Esophagus muscularis mucosa (tissue), 4 donors: Measurements from ENCODE around the gene NPHP4. TPM values are rescaled to one million over a fixed set of nuclear protein-coding genes. Genes with fewer than 3 reads are reported as not detected.

Source experiments
- DNase-seq: peaks from one replicate; pipeline ENCODE4 v3.0.0-alpha.2; 2017; ENCODE audit errors: extremely low spot score
- H3K27ac ChIP-seq, 4 donors: fragments of 200-600 bp; sonication (generic); replicated peaks in 1 of 4; 1 replicate in 3 of 4; 2 replicates in 1 of 4; pipeline ENCODE4 v1.5.1; 2016 to 2019; ENCODE audit warnings: mild to moderate bottlenecking in 1 of 4
- H3K27me3 ChIP-seq, 4 donors: fragments of 200-600 bp; sonication (generic); one replicate each; pipeline versions ENCODE4 v1.5.1 to v1.6.0; 2016 to 2019
- H3K36me3 ChIP-seq, 4 donors: fragments of 200-600 bp; sonication (generic); one replicate each; pipeline ENCODE4 v1.5.1; 2016 to 2019
- H3K4me1 ChIP-seq, 4 donors: fragments of 200-600 bp; sonication (generic); one replicate each; pipeline ENCODE4 v1.5.1; 2016 to 2019
- H3K4me3 ChIP-seq, 4 donors: fragments of 200-600 bp; sonication (generic); 1 replicate in 2 of 4; 2 replicates in 2 of 4; pipeline ENCODE4 v1.5.1; 2016 to 2019; ENCODE audit warnings: mild to moderate bottlenecking in 4 of 4, moderate library complexity in 1 of 4
- H3K9me3 ChIP-seq, 4 donors: fragments of 200-600 bp; sonication (generic); 1 replicate in 3 of 4; 2 replicates in 1 of 4; pipeline ENCODE4 v1.5.1; 2016 to 2019
- EP300 ChIP-seq: sonication (generic); formaldehyde crosslinking; IDR thresholded peaks from one replicate; pipeline ENCODE4 v1.6.1; 2017; ENCODE audit warnings: antibody characterized with exemption
- POLR2A ChIP-seq: fragments of 450-650 bp; IDR thresholded peaks from one replicate; pipeline ENCODE4 v1.6.1; 2017; ENCODE audit warnings: antibody characterized with exemption, moderate library complexity, mild to moderate bottlenecking, low read depth
- POLR2AphosphoS5 ChIP-seq, 2 donors: sonication (generic); formaldehyde crosslinking; IDR thresholded peaks; one replicate each; pipeline ENCODE4 v1.6.1; 2017; ENCODE audit warnings: antibody characterized with exemption in 2 of 2
- WGBS: methylation state at CpG from one replicate; pipeline ENCODE4 v1.1.5; 2018; 5-methylcytosine and 5-hydroxymethylcytosine counted together
- intact Hi-C: fragments of 100-400 bp; cut with DNase I; formaldehyde crosslinking; loops from one replicate; pipeline ENCODE4 v1.15.1; 2023
- total RNA-seq, 4 donors: library from RNA; depleted of rRNA; stranded (reverse); fragments of >200 nt; gene quantifications; one replicate each; pipeline versions ENCODE4 v1.1.0 to v1.2.1, GENCODE V29; 2016
- TF ChIP-seq, protein P1 (sequence below), 3 experiments: fragments of 200-600 bp in 2 of 3; fragments of 450-650 bp in 1 of 3; sonication (generic) in 2 of 3; IDR thresholded peaks; one replicate each; pipeline ENCODE4 v1.5.1; 2017 to 2019; ENCODE audit warnings: antibody characterized with exemption in 3 of 3, mild to moderate bottlenecking in 2 of 3, moderate library complexity in 1 of 3

The NPHP4 gene
- total RNA-seq, 4 donors from 2014 or later = 6.5 to 9.1 (median 8.0) TPM

DNA sequence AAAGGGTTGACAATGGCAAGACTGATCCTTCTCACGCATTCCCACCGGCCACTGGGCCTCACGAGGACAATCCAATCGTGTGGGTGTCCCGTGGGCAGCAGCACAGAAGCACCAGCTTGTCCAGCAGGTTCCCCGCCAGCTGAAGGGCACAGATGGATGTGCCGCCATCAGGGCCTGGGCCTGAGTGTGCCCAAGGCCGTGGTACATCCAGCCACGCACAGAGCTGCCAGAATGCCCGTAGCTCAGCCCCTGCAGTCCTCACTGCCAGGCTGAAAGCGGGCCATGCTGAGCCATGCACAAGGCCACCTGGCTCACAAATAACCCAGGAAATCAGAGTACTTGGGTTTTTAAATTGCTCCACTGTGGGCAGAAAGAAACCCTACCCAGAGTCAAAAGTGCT lies 7.0 kb downstream of the NPHP4 start:
- no peaks in the 10 kb centered on the region for H3K27me3 ChIP-seq
- H3K4me3 ChIP-seq = no peak overlapping the region
- peaks cover 0 to 26% (median 17%) of the 10 kb centered on the region in 4 donors for H3K36me3 ChIP-seq
- intact Hi-C loops = no loop called here
- no peak for TF ChIP-seq EP300
- TF ChIP-seq POLR2A = no peak
- no peak for TF ChIP-seq POLR2AphosphoS5 (IDR thresholded peaks at IDR 0.05)
- TF ChIP-seq, protein P1, sequence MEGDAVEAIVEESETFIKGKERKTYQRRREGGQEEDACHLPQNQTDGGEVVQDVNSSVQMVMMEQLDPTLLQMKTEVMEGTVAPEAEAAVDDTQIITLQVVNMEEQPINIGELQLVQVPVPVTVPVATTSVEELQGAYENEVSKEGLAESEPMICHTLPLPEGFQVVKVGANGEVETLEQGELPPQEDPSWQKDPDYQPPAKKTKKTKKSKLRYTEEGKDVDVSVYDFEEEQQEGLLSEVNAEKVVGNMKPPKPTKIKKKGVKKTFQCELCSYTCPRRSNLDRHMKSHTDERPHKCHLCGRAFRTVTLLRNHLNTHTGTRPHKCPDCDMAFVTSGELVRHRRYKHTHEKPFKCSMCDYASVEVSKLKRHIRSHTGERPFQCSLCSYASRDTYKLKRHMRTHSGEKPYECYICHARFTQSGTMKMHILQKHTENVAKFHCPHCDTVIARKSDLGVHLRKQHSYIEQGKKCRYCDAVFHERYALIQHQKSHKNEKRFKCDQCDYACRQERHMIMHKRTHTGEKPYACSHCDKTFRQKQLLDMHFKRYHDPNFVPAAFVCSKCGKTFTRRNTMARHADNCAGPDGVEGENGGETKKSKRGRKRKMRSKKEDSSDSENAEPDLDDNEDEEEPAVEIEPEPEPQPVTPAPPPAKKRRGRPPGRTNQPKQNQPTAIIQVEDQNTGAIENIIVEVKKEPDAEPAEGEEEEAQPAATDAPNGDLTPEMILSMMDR (IDR thresholded peaks at IDR 0.05) = no peak
- no peak for DNase-seq
- no peaks in the 10 kb centered on the region for H3K9me3 ChIP-seq
- H3K4me1 ChIP-seq = peaks cover 0 to 9% (median 2%) of the 10 kb centered on the region in 4 donors
- H3K27ac ChIP-seq = no peak overlapping the region
- WGBS = 90% methylated on average over 9 of the region's 11 CpGs

DNA sequence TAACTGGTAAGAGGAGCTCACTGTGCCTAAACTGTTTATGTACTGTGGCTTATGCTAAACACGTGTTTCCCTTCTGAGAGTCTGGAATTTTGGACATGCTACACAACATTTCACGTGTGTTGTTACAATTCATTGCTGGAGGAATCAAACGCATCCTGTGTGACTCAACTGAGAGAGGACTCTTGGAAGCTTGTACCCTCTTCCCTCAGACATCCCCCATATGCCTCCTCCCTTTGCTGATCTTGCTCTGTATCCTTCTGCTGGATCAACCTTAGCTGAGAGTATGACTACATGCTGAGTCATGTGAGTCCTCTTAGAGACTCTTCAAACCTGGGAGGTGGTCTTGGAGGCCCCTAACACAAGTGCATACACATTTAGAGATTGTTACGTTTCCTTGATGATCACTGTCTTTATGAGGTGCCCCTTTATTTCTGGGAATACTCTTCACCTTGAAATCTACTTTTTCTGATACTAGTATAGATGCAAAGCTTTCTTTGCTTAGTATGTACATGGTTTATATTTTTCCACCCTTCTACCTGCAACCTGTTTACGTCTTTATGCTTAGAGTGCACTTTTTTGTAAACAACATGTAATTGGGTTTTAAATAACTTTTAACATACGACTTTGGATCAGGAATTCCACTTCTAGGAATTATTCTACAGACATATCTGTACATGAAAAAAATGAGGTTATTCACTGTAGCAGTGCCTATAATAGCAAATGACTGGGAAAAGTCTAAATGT lies 8.7 kb downstream of the NPHP4 start:
- WGBS = 88% methylated on average over 6 of the region's 6 CpGs
- peaks cover 0 to 32% (median 18%) of the 10 kb centered on the region in 4 donors for H3K36me3 ChIP-seq
- H3K27me3 ChIP-seq = no peaks in the 10 kb centered on the region
- DNase-seq = no peak
- no peak overlapping the region for H3K27ac ChIP-seq
- intact Hi-C loops = no loop called here
- no peaks in the 10 kb centered on the region for H3K9me3 ChIP-seq
- TF ChIP-seq POLR2AphosphoS5 (IDR thresholded peaks at IDR 0.05) (no peak), POLR2A (no peak), EP300 (no peak)
- TF ChIP-seq, protein P1 (IDR thresholded peaks at IDR 0.05) = no peak
- peaks cover 0 to 4% (median 0%) of the 10 kb centered on the region in 4 donors for H3K4me1 ChIP-seq
- no peak overlapping the region for H3K4me3 ChIP-seq

DNA sequence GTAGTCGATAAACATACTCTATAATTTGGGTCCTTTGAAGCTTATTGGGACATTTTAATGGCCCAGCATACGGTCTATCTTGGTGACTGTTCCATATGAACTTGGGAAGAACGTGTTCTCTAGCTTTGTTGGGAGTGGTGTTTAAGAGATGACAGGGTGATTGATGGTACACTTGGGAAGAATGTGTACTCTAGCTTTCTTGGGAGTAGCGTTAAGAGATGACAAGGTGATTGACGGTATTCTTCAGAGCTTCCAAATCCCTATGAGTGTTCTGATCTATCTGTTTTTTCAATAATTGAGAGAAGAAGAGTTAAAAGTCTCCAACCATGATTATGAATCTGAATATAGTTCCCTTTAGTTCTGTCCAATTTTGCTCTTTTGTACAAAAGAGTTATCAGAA lies 9.4 kb downstream of the NPHP4 start:
- Histone ChIP-seq H3K4me3 (no peak overlapping the region), H3K9me3 (no peaks in the 10 kb centered on the region), H3K27ac (no peak overlapping the region), H3K27me3 (no peaks in the 10 kb centered on the region), H3K36me3 (peaks cover 0 to 35% (median 20%) of the 10 kb centered on the region in 4 donors), H3K4me1 (peaks cover 0 to 4% (median 0%) of the 10 kb centered on the region in 4 donors)
- intact Hi-C loops = no loop called here
- WGBS = 77% methylated on average over 5 of the region's 5 CpGs
- TF ChIP-seq POLR2A (no peak), POLR2AphosphoS5 (IDR thresholded peaks at IDR 0.05) (no peak), EP300 (no peak)
- TF ChIP-seq, protein P1 (IDR thresholded peaks at IDR 0.05) = no peak
- DNase-seq = no peak

DNA sequence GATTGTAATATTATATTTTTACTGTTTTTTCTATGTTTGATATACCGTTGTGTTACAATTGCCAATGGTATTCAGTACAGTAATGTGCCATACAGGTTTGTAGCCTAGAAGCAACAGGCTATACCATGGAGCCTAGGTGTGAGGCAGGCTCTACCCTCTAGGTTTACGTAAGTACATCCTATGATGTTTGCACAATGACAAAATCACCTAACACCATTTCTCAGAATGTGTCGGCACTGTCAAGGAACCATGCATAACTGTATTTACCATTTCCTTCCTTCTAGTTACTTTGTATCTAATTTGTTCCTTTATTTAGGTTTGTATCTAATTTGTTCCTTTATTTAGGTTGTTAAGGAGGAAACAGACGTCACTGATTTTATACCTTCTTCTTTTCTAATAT lies 9.9 kb downstream of the NPHP4 start:
- TF ChIP-seq POLR2A (no peak), POLR2AphosphoS5 (IDR thresholded peaks at IDR 0.05) (no peak), EP300 (no peak)
- TF ChIP-seq, protein P1 (IDR thresholded peaks at IDR 0.05) = no peak
- Histone ChIP-seq H3K27ac (no peak overlapping the region), H3K9me3 (no peaks in the 10 kb centered on the region), H3K4me1 (peaks cover 0 to 4% (median 0%) of the 10 kb centered on the region in 4 donors), H3K4me3 (no peak overlapping the region), H3K36me3 (peaks cover 0 to 37% (median 21%) of the 10 kb centered on the region in 4 donors), H3K27me3 (no peaks in the 10 kb centered on the region)
- 88% methylated on average over 4 of the region's 4 CpGs for WGBS
- DNase-seq = no peak
- intact Hi-C loops = no loop called here
